22Rv1 (cell line): Measurements from ENCODE around the gene NGB.
"Not testable (repeated sequence)": the region's sequence is repeated elsewhere in the genome, so short reads cannot be mapped to it uniquely, and the experiment has no call there.

Experiments used
- H3K27ac ChIP-seq: fragments of 450-650 bp; 2 replicates; pipeline ENCODE4 v1.5.1; 2017
- CTCF ChIP-seq: fragments of 450-650 bp; IDR thresholded peaks from 2 replicates; pipeline ENCODE4 v1.5.1; 2017; ENCODE audit warnings: mild to moderate bottlenecking
- ZFX ChIP-seq: fragments of 450-650 bp; IDR thresholded peaks from 2 replicates; pipeline ENCODE4 v1.6.1; 2017; ENCODE audit warnings: antibody characterized with exemption, borderline replicate concordance

NGB gene

GRCh38 chr14:77296906-77297305 lies 25.9 kb upstream of the NGB start:
- TF ChIP-seq CTCF (no peak), ZFX (no peak)
- no peak overlapping the region for H3K27ac ChIP-seq

GRCh38 chr14:77296155-77296554 lies 25.1 kb upstream of the NGB start:
- no peak for TF ChIP-seq ZFX
- TF ChIP-seq CTCF = no peak
- H3K27ac ChIP-seq = no peak overlapping the region

GRCh38 chr14:77290705-77291104 lies 19.7 kb upstream of the NGB start:
- H3K27ac ChIP-seq = no peak overlapping the region
- TF ChIP-seq ZFX = no peak
- TF ChIP-seq CTCF = no peak

DNA sequence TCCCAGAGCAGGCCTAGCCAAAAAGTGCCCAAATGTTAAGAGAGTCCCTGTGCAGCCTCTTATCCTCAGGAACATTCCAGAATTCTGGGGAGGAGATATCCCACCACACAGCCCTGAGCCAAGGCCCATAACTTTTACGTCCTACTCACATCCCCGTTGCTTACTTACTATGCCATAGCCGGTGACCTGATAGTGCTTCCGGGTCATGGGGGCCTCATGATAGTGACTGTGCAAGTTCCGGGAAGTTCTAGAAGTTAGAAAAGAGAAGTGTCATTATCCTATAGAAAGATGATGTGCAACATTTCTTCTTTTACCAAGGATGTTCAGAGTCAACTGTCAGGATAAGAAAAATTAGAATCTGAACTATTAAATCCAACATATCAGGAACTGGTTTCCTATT lies 15.6 kb upstream of the NGB start:
- no peak overlapping the region for H3K27ac ChIP-seq
- TF ChIP-seq CTCF (no peak), ZFX (no peak)

DNA sequence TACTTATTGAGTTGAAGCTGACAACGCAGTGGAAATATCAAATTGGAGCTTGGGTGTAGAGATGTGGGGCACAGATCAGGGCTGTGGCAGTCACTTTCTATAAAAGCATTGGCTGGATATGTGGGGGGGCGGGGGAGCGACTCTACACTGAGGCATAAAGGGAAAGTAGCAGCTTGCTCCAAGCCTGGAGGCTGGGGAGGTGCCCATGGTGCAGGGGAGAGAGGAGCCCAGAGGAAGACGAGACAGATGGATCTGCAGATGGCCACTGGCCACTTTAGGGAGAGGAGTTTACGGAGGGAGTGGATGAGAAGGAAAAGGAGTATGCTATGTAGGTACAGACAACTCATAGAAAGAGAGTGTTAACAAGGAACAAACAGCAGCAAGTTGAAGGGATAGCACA lies 13.5 kb upstream of the NGB start:
- TF ChIP-seq ZFX (no peak), CTCF (no peak)
- H3K27ac ChIP-seq = no peak overlapping the region

DNA sequence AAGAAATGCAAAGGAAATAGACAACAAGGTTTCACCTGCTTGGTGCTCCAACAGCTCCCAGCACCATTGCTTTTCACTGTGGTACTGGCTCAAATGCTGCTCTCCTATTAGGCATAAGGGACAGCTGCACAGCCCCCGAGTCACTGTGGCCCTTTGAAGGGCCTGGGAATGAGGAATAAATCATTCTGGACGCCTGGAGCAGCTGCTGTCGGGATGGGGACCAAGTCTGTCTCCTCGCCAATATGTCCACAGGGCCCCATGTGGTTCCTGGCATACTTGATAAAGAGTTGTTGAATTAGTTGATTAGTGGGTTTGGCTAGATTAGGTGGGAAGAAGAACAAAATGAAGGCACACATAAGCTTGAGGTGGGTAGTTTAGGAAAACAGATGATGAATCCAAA lies 13.1 kb upstream of the NGB start:
- no peak overlapping the region for H3K27ac ChIP-seq
- TF ChIP-seq ZFX = no peak
- no peak for TF ChIP-seq CTCF

GRCh38 chr14:77281852-77282410 lies 10.9 kb upstream of the NGB start:
- H3K27ac ChIP-seq = no peak overlapping the region
- TF ChIP-seq ZFX = no peak
- no peak for TF ChIP-seq CTCF

- H3K27ac ChIP-seq = not testable (repeated sequence)
These were observed 9.9 kb upstream of the NGB start for GRCh38 chr14:77280921-77281320.
